ACC112 (cell line): ENCODE data around the gene OPTC.
"Not testable (repeated sequence)": the region's sequence is repeated elsewhere in the genome, so short reads cannot be mapped to it uniquely, and the experiment has no call there.

Source experiments
- H2AFZ ChIP-seq: fragments of 200-600 bp; sonication (generic); one replicate; pipeline ENCODE4 v1.6.0; 2017; ENCODE audit warnings: antibody characterized with exemption, low read length; ENCODE audit not compliant: unreplicated experiment
- H3K27ac ChIP-seq: fragments of 200-600 bp; sonication (generic); 2 replicates; pipeline ENCODE4 v1.5.1; 2014; ENCODE audit warnings: low read depth, mild to moderate bottlenecking, antibody characterized with exemption, low read length, moderate library complexity
- H3K27me3 ChIP-seq: fragments of 200-600 bp; sonication (generic); 2 replicates; pipeline ENCODE4 v1.6.1; 2014; ENCODE audit warnings: mild to moderate bottlenecking, antibody characterized with exemption, low read length, moderate library complexity, mixed read lengths; ENCODE audit not compliant: insufficient read depth
- H3K36me3 ChIP-seq: fragments of 200-600 bp; sonication (generic); 2 replicates; pipeline ENCODE4 v1.6.1; 2016; ENCODE audit warnings: mild to moderate bottlenecking, antibody characterized with exemption, low read length, moderate library complexity, mixed read lengths; ENCODE audit not compliant: insufficient read depth
- H3K4me1 ChIP-seq: fragments of 200-600 bp; sonication (generic); one replicate; pipeline ENCODE4 v1.6.1; 2016; ENCODE audit warnings: low read length, mixed read lengths; ENCODE audit not compliant: insufficient read depth, unreplicated experiment, control insufficient read depth
- H3K4me3 ChIP-seq: fragments of 200-600 bp; sonication (generic); 2 replicates; pipeline ENCODE4 v1.5.1; 2014; ENCODE audit warnings: mild to moderate bottlenecking, low read depth, low read length
- H3K79me2 ChIP-seq: fragments of 200-600 bp; sonication (generic); one replicate; pipeline ENCODE4 v1.6.0; 2016; ENCODE audit warnings: low read length; ENCODE audit not compliant: control insufficient read depth, unreplicated experiment, insufficient read depth

The OPTC gene

GRCh38 chr1:203493901-203494300 is at the start of gene OPTC:
OPTC (plus strand) TSS chr1:203494153; CDS start chr1:203496006, 1,853 bp downstream.
- Histone ChIP-seq H3K27ac (no peak within 1 kb of the TSS), H2AFZ (no peak within 1 kb of the TSS), H3K27me3 (no peaks in the 10 kb centered on the region; the same call in 1 of the 2 replicates), H3K36me3 (no peaks in the 10 kb centered on the region), H3K4me3 (no peak within 1 kb of the TSS), H3K79me2 (no peaks in the 10 kb centered on the region), H3K4me1 (no peaks in the 10 kb centered on the region)

GRCh38 chr1:203444171-203444576 is 49.8 kb upstream of the OPTC start:
- peaks cover 12% of the 10 kb centered on the region for H3K4me1 ChIP-seq
- H2AFZ ChIP-seq, result no peak overlapping the region
- H3K79me2 ChIP-seq, result no peaks in the 10 kb centered on the region
- no peaks in the 10 kb centered on the region for H3K36me3 ChIP-seq
- peaks cover 17% of the 10 kb centered on the region for H3K27me3 ChIP-seq
- no peak overlapping the region for H3K27ac ChIP-seq
- H3K4me3 ChIP-seq, result no peak overlapping the region

- H3K27me3 ChIP-seq, result peaks cover 13% of the 10 kb centered on the region
- no peak overlapping the region for H3K27ac ChIP-seq
- H3K36me3 ChIP-seq, result no peaks in the 10 kb centered on the region
- H2AFZ ChIP-seq, result no peak overlapping the region
- H3K4me3 ChIP-seq, result no peak overlapping the region
- H3K4me1 ChIP-seq, result no peaks in the 10 kb centered on the region
- H3K79me2 ChIP-seq, result no peaks in the 10 kb centered on the region
Measured at GRCh38 chr1:203447151-203447550, 46.8 kb upstream of the OPTC start.

- peaks cover 16% of the 10 kb centered on the region for H3K27me3 ChIP-seq
- H2AFZ ChIP-seq, H3K79me2 ChIP-seq, H3K4me1 ChIP-seq, H3K27ac ChIP-seq, H3K36me3 ChIP-seq, H3K4me3 ChIP-seq: not testable (repeated sequence)
Measured at GRCh38 chr1:203447598-203447997, 46.4 kb upstream of the OPTC start.

- Histone ChIP-seq H2AFZ (no peak overlapping the region), H3K4me1 (no peaks in the 10 kb centered on the region), H3K4me3 (no peak overlapping the region), H3K27me3 (peaks cover 24% of the 10 kb centered on the region), H3K79me2 (no peaks in the 10 kb centered on the region), H3K36me3 (no peaks in the 10 kb centered on the region), H3K27ac (no peak overlapping the region)
Measured at GRCh38 chr1:203448521-203449061, 45.4 kb upstream of the OPTC start.

GRCh38 chr1:203450001-203450400 is 44.0 kb upstream of the OPTC start:
- no peaks in the 10 kb centered on the region for H3K36me3 ChIP-seq
- H3K27me3 ChIP-seq, result peaks cover 24% of the 10 kb centered on the region
- H3K4me1 ChIP-seq, result no peaks in the 10 kb centered on the region
- H3K4me3 ChIP-seq, result no peak overlapping the region
- H3K27ac ChIP-seq, result no peak overlapping the region
- no peak overlapping the region for H2AFZ ChIP-seq
- H3K79me2 ChIP-seq, result no peaks in the 10 kb centered on the region

- Histone ChIP-seq H3K36me3 (no peaks in the 10 kb centered on the region), H3K27ac (no peak overlapping the region), H2AFZ (no peak overlapping the region), H3K4me1 (no peaks in the 10 kb centered on the region), H3K4me3 (no peak overlapping the region), H3K79me2 (no peaks in the 10 kb centered on the region), H3K27me3 (peaks cover 24% of the 10 kb centered on the region)
Measured at GRCh38 chr1:203450479-203451149, 43.3 kb upstream of the OPTC start.

GRCh38 chr1:203451836-203452784 is 41.8 kb upstream of the OPTC start:
- Histone ChIP-seq H2AFZ (no peak overlapping the region), H3K4me1 (no peaks in the 10 kb centered on the region), H3K36me3 (no peaks in the 10 kb centered on the region), H3K79me2 (no peaks in the 10 kb centered on the region), H3K4me3 (no peak overlapping the region), H3K27me3 (peaks cover 17% of the 10 kb centered on the region), H3K27ac (no peak overlapping the region)

GRCh38 chr1:203453016-203453415 is 40.9 kb upstream of the OPTC start:
- H3K27me3 ChIP-seq, result peaks cover 17% of the 10 kb centered on the region
- no peak overlapping the region for H3K27ac ChIP-seq
- H3K4me1 ChIP-seq, result no peaks in the 10 kb centered on the region
- H3K4me3 ChIP-seq, result no peak overlapping the region
- no peaks in the 10 kb centered on the region for H3K79me2 ChIP-seq
- H3K36me3 ChIP-seq, result no peaks in the 10 kb centered on the region
- H2AFZ ChIP-seq, result no peak overlapping the region

GRCh38 chr1:203453616-203454015 is 40.3 kb upstream of the OPTC start:
- Histone ChIP-seq H2AFZ (no peak overlapping the region), H3K4me3 (no peak overlapping the region), H3K4me1 (no peaks in the 10 kb centered on the region)

More at GRCh38 chr1:203453616-203454015, 40.3 kb upstream of the OPTC start:
- no peak overlapping the region for H3K27ac ChIP-seq
- H3K27me3 ChIP-seq, result peaks cover 14% of the 10 kb centered on the region
- no peaks in the 10 kb centered on the region for H3K36me3 ChIP-seq
- no peaks in the 10 kb centered on the region for H3K79me2 ChIP-seq
